GM18909 (cell line): ENCODE measurements around the gene ANKRD6.
A peak's percentile ranks its signal among the peaks of the same experiment; 100 is the strongest.
"Not testable (repeated sequence)": the region's sequence is repeated elsewhere in the genome, so short reads cannot be mapped to it uniquely, and the experiment has no call there.

Source experiments
- ATAC-seq: cut with Tn5 transposase; IDR thresholded peaks from one replicate; pipeline ENCODE4 v1.9.1; 2021; ENCODE audit warnings: mild to moderate bottlenecking; ENCODE audit not compliant: unreplicated experiment, poor library complexity

ANKRD6 gene

DNA sequence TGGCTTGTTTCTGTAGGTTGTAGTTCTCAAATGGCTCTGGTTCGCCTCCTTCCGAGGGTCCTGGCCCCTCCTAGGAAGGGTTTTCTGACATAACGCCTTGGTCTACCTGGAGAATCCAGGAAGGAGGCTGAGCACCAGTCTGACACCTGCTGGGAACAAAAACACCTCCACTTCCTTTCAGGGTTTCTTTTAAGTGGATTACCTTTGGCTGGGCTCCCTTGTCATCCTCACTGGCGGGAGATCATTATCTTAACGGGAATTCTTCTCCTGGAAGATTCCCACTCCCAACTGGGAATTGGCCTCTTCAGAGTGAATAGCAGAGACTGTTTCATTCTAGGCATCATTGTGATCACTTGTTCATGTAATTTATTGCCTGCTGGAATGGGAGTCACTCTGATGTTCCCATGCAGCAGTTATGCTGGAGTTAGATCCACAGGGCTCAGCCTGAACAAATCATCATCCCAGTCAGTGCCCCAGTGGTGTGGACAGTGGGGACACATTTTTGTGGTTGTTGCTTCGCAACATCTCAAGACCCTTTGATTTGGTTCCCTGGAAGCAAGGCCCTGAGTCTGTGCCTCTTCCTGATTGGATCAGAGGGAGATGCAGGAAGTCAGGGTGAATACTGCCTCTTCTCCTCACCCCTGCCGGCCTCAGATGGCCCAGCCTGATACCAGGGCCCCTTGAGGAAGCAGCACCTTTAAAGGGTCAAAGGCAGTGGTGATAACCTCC lies 156.5 kb downstream of the ANKRD6 start:
- ATAC-seq = no peak

DNA sequence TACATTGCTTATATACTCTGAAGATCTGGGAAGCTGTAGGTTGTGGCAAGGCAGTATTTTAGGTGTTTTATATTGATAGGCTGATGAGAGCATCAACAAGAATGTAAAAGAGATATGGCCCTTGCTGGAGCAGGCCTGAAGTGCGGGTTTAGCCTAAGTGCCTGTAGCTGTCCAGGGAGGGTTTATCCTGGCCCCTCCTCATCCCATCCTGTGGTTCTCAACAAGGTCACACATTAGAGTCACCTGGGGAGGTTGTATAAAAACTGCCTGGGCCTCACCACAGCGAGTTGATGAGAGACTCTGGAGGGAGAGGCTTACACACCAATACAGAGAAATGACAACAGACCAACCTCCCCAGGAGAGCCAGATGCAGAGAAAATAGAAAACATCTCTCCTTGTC lies 157.2 kb downstream of the ANKRD6 start:
- ATAC-seq = no peak

DNA sequence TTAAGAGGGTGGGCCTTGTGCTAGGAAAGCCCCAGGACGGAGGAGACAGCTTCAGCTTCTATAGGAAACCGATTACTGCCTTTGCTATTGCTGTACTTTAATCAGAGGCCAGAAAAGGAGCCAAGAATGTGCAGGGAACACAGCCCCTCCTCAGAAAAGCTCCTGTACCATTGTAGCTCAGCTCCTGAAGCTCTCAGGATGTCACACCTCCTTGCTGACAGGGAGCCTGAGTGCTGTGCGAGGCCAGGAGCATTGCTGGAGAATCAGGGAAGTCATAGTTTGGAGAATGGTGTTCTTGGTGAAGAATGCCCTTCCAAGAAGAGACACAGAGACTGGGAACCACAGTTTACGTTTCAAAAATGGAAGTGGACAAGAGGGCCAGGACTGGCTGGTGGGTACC lies 158.8 kb downstream of the ANKRD6 start:
- ATAC-seq = no peak

DNA sequence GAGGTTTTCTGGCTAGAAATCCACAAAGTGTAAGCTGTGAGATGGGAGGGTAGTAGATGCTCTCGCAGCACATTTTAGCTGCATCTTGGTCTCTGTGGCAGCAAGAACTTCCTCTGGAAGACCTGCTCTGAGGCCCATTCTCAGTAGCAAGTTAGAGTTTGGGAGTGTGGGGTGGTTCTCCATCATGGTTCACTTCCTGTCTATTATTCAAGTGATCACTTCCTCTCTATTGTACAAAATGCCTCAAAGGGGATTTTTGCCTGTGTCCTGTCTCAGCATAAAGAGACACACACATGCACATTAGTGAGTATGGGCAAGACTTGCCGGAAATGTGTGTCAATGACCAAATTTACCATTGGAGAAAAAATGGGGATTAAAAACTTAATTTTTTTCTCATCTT lies 163.1 kb downstream of the ANKRD6 start:
- ATAC-seq = peak; percentile 92

DNA sequence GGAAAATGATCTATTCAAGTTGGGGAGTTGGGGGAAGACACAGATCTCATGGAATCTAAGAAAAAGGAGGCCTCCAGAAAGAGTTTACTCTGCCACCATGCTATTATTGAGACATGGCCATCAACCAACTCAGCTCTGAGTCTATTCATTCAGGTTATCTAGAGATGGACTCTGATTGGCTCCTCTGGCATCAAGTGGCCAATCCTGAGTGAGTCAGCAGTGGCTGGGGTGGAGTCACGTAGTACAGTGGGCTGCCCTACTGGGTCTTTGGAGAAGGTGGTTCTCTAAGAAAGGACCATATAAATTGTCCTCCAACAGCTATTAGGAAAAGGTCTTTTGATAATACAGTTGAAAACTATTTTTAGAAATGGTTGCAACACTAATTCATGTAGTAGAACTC lies 163.5 kb downstream of the ANKRD6 start:
- peak; percentile 23 for ATAC-seq

DNA sequence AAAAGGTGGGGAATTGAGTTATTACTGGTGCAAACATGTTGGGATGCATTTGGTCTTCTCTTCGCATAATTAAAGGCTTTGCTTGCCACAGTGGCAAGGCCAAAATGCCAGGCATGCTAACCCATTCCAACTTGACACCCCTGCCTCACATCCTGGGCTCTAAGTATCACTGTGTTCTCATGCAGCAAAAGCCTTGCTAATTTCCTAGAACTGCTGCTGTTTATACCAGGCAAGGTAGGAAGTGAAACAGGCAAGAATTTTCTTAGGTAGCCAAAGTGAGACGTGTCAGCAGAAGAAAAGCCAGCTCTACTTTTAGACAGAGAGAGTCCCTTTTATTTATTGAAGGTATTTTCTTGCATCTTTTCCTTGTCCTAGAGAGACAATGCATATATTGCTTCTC lies 164.4 kb downstream of the ANKRD6 start:
- ATAC-seq = no peak

DNA sequence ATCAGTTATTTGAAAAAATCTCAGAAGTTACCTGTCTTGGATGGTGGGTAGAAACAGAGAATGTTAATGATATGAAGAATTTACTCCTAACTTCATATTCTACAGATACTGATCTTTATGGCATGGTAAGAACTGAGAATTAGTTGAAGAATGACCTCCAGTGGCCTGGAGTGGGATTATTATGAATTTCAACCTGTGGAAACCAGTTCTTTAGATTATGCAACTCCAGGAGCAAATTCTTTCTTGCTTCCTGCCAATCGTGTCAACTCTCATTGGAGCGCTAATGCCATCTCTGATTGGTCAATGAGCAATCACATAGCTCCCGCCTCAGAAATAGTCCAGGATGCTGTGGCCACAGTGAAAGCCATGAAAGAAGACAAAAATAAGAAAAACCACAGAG lies 165.0 kb downstream of the ANKRD6 start:
- ATAC-seq = no peak

DNA sequence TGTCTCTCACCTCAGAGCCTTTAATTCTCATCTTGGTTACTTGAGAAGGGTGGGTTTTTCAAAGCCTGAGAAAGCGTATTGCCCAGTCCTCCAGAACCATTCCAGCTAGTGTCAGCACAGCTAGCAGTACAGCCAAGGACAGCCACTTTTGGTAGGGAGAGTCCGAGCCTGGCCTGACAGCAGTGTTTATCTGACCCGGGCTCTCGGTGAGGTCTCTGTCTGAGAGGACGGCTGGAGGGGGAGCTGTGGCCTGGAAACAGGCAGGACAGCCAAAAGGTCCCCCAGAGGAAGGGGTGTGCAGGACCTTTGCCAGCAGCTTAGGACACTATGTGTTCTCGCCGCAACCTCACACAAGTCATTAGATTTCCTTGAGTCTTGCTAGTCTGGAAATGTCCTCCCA lies 166.8 kb downstream of the ANKRD6 start:
- no peak for ATAC-seq

DNA sequence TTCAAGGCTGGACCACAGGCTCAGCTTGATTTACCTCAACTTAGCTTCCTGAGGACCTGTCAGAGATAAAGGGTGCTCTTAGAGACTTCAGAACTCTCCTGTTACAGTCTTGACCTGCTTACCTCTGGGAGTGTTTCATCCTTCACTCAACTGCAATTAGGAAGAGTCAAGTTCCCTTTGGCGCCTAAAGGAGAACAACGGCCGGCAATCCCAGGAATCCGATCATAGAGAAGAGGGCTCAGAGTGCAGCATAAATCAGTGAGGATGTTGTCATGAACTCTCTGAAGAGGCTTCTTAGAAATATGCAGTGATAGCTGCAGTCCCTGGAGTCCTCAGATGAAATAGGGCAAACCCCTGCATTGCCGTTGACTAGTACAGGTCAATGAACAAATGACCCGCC lies 169.2 kb downstream of the ANKRD6 start:
- no peak for ATAC-seq

DNA sequence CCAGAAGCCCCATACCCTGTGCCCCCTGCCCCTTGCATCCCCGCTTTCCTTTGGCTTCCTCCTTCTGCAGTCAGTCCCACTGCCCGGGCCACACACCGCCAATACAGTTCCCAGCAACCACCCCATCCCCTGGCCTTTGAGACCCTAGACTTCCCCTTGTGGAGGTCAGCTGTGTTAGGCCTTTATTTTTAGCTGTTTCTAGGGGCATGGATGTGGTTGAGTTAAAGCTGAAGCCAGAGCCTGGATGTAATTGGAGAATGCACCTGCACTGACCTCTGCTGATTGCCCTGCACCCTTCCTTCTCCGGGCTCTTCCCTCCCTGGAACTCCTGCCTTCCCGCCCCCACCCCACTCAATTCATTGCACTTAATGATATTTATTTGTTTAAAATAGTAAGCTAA lies 171.7 kb downstream of the ANKRD6 start:
- ATAC-seq = no peak

DNA sequence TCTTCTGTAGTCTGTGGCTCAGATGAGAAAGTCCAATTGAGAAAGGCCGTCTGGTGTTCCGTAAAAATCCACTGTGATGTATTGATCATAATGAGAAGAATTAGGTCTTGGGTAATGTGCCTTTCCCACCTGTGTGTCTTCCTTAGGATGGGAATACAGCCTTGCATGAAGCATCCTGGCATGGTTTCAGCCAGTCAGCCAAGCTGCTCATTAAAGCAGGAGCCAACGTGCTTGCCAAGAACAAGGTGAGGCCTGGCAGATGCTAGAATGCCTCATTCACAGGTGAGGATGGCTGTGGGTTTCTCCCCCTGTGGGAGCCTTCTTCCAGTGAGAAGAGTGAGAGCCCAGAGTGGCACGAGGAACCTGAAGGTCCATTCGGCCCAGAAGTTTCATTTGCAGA lies 172.9 kb downstream of the ANKRD6 start:
- no peak for ATAC-seq

DNA sequence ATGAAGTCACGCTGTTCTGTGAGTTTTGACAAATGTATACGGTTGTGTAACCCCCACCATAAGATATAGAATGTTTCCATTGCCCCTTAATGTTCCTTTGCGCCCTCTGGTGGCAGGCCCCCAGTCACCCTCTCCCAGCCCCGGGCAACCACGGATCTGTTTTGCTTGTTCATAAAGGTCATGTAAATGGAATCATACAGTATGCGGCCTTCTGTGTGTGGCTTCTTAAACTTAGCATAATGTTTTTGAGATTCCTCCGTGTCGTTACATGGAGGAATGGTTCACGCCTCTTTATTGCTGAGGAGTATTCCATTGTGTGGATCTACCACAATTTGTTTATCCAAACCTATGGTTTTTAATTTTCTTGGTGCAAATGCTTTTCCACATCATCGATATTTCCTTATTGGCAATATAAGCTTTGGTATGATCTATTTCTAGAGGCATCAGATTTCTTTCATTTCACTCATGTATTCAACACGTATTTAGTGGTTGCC lies 177.2 kb downstream of the ANKRD6 start:
- ATAC-seq = peak; percentile 66

DNA sequence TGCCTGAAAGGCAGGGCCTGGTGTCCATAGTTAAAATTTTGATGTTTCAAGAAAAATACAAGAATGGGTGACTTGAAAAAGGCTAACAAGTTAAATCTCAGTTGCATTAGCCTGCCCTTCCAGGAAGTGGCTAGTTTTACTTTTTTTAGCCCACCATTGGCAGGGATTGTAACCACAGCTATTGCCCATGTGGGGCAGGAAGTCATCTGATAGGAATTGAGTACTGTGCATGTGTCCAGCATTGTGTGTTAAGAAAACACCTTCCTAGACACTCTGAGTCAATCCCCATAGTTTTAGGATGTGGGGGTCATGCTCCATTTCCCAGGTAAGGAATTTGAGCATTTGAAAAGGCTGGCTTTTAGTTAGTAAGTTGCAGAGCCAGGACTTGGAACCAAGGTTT lies 178.7 kb downstream of the ANKRD6 start:
- no peak for ATAC-seq

DNA sequence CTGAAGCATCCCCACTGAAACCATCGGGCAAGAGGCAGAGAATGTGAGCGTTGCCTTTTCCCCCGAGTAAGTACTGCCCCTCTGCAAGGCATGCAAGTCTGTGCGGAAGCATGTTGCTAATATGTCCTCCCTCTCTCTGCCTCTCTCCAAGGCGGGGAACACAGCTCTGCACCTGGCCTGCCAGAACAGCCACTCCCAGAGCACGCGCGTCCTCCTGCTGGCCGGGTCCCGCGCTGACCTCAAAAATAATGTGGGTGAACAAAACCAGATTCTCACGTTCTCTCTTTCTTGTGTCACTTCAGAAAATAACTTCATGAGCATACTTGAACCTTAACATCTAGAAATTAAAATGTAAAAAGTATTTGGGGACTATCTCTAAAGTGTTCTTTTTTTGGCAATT lies 179.2 kb downstream of the ANKRD6 start:
- ATAC-seq = no peak

DNA sequence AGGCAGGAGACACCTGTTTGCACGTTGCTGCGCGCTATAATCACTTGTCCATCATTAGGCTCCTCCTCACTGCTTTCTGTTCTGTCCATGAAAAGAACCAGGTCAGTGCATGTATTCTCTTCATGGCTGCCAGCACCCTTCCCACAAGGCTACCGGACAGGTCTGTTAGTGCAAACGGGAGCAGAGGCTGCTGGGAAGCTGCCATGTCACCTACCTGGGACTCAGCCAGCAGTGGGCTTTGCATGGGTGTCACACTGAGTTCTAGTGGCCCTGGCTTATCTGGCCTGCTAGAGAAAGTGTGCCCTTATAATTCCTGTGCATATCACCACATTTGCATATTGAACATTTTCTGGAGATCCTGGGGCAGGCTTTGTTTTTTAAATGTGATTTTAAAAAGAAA lies 180.8 kb downstream of the ANKRD6 start:
- no peak for ATAC-seq

DNA sequence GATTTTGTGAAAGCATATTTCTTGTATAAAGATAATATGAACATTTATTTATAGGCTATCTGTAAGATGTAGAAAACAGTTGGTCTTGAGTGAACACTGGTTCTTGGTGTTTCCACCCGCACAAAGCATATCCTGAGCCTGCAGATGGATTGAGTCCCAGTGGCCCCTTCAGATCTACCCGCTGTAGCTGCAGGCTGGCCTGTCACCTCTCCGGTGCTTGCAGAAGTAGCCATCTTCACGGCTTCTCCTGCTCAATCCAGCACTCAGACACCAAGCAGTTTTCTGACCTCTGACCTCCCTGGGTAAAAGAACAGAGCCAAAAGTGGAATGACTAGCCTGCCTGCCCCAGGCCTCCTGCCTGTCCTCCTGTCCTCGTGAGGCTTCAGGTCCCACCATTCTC lies 182.9 kb downstream of the ANKRD6 start:
- ATAC-seq = no peak

DNA sequence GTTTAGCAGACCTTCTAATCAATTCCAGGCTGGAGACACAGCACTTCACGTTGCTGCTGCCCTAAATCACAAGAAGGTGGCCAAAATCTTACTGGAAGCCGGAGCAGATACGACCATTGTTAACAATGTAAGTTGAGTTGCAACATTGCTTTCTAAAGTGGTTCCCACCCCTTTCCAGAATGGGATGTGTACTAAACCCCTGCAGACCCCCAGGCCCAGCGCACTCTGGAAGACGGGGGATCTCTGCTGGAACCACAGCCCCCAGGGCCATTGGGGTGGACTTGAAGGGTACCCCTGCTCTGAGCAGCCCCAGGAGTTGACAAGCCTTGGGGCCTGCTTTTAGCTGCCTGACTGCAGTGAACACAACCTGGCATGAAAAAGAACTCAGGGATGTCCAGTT lies 183.6 kb downstream of the ANKRD6 start:
- no peak for ATAC-seq

DNA sequence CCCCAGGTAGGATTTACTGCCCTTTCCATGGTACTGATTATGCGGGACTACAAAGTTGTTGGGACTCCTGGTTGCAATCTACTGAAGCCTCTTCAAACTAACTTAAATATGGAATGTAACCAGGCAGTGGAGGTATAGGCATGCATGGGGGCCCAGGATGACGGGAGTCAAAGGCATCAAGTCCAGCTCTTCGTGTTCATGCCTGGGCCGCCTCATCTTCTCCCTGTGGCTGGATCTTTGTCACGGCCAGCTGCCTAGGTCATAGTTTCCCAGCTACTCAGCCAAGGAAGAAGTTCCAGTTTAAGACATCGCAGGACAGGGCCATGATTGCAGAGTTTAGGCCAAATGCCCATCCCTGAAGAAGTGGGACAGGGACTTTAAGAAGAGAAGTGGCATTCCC lies 185.1 kb downstream of the ANKRD6 start:
- ATAC-seq = no peak

DNA sequence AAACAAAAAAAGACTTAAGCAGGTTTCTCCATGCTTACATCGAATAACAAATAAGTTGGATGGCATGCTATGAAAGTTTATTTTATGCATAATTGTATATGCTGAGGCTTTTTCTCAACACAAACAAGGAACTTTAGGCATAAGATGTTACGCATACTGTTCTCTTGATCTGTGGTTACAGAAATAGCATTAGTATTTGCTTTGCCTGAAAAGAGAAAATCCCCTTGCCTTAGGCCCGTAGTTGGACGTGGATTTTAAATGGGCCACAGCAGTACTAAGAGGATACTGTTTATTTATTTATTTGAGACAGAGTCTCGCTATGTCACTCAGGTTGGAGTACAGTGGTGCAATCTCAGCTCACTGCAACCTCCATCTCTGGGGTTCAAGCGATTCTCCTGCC lies 186.6 kb downstream of the ANKRD6 start:
- ATAC-seq = no peak

DNA sequence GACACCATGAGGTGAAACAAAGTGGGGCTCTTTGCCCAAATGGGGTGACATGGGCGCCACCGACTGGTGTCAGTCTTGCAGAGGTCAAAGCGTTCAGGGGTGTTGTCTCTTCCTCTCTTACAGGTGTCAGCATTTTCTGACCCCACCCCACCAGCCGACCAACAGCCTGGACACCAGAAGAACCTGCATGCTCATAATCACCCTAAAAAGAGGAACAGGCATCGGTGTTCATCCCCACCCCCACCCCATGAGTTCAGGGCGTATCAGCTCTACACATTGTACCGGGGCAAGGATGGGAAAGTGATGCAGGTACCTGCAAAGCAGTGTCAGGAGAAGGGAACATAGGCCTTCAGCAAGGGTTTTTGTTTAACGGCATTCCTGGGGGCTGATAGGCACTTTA lies 190.8 kb downstream of the ANKRD6 start:
- ATAC-seq = no peak

DNA sequence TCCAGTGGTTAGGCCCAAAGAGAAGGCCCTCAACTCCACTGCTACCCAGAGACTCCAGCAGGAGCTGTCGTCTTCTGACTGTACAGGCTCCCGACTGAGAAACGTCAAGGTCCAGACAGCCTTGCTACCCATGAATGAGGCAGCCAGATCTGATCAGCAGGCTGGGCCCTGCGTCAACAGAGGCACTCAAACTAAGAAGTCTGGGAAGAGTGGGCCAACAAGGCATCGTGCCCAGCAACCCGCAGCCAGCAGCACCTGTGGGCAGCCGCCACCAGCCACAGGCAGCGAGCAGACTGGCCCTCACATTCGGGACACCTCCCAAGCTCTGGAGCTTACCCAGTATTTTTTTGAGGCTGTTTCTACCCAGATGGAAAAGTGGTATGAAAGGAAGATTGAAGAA lies 197.5 kb downstream of the ANKRD6 start:
- ATAC-seq = no peak

DNA sequence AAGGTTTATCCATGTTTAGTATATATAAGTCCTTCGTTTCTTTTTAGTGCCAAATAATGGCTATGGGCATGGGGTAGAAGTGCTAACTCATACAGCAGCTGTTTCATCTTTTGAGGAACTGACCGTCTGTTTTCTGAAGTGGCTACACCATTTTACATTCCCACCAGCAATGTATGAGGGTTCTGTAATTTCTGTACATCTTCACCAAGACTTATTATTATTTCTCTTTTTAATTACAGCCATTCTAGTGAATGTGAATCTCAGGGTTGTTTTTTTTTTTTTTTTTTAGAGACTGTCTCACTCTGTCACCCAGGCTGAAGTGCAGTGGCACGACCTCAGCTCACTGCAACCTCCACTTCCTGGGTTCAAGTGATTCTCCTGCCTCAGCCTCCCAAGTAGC lies 203.5 kb downstream of the ANKRD6 start:
- not testable (repeated sequence) for ATAC-seq

DNA sequence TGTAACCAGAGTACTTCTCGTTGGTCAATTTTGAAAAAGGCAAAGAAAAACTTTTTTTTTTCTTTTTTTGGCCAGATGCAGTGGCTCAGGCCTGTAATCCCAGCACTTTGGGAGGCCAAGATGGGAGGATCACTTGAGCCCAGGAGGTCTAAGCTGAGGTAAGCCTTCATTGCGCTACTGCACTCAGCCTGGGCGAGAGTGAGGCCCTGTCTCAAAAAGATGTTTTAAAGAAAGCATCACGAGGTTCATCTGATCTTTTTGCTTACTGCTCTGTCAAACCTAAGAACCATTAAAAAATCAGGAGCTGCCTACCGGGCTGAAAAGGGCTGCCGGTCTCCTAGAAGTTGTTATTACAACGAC lies 205.0 kb downstream of the ANKRD6 start:
- ATAC-seq = no peak
